ENCODE results near the gene ADGRV1.

GRCh38 chr5:91142819-91143218 lies 584.2 kb downstream of the ADGRV1 start:
- TF ChIP-seq POLR2AphosphoS5 (IDR thresholded peaks at IDR 0.05; ENCODE audit: borderline replicate concordance, low read depth, low read length) (no peak), EZH2 (IDR thresholded peaks at IDR 0.05) (no peak)

All from SK-N-MC (cell line).